ENCODE measurements around the gene TSPAN5. TPM values are rescaled to one million over a fixed set of nuclear protein-coding genes. Genes with fewer than 3 reads are reported as not detected.

The TSPAN5 gene
- total and polyA plus RNA-seq, 3 donors from 2014 or later = 27.8 to 57.2 (median 30.8) TPM

DNA sequence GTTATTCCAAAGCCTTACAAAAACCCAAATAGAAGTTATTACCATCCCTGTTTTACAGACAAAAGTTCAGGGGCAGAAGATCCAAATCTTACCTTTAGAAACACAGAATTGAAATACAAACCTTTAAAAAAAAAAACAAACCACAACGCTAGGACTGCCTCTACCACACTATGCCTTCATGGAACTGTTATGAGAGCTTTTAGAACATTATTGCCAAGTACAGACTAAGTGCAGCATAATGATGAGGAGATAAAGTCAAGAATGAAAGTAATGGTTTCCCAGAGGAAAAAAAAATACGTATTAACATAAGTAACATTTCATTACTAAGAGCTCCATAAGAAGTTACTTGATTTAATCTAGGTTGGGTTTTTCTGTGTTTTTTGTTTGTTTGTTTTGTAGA lies 34.3 kb downstream of the TSPAN5 start:
- DNase-seq = no peak
- H3K27me3 ChIP-seq = no peaks in the 10 kb centered on the region
- no peaks in the 10 kb centered on the region for H3K36me3 ChIP-seq (ENCODE audit: low read depth, missing control alignments)
- peaks cover 21% of the 10 kb centered on the region for H3K4me1 ChIP-seq
- TF ChIP-seq POLR2A (IDR thresholded peaks at IDR 0.05) = no peak
- no peak for TF ChIP-seq CTCF (IDR thresholded peaks at IDR 0.05)
- no peaks in the 10 kb centered on the region for H3K9me3 ChIP-seq
- intact Hi-C loops (cut with DNase I; ENCODE audit: low total_unique reads) = no loop called here
- no peak overlapping the region for H3K27ac ChIP-seq
- H3K4me3 ChIP-seq = no peak overlapping the region
- WGBS, 2 donors = 75 to 77% methylated on average over 2 of the region's 2 CpGs

- no peak overlapping the region for H3K27ac ChIP-seq
These were observed 35.1 kb downstream of the TSPAN5 start for GRCh38 chr4:98623126-98623802.

DNA sequence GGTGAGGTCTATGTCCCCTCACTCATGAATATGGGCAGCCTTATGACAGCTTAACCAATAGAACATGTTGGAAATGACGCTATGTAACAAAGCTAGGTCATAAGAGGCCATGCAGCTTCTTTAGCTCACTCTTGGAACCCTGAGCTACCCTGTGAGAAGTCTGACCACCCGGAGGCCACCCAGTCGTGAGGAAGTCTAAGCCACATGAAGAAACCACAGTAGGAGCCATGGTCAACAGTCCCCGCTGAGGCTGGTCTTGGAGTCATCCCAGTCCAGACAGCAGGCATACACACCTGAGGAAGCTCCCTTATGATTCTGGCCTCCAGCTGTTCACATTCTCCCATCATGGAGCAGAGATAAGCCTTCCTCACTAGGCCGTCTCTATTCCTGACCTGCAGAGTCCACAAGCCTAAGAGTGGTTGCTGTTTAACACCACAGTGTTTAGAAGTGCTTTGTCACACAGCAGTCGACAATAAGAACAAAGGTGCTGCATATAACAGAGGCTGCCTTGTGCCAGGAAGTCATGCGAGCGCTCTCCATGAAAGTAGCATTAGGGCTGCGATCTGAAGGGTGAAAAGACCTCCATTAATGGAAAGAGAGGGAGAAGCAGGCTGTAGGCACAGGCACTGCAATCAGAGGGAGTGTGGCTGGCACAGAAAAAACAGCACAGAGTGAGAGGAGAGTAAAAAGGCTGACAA lies 38.2 kb downstream of the TSPAN5 start:
- no peak for TF ChIP-seq CTCF (IDR thresholded peaks at IDR 0.05)
- no peak for TF ChIP-seq POLR2A (IDR thresholded peaks at IDR 0.05)
- no peak for DNase-seq
- Histone ChIP-seq H3K27me3 (no peaks in the 10 kb centered on the region), H3K27ac (no peak overlapping the region), H3K36me3 (ENCODE audit: low read depth, missing control alignments) (no peaks in the 10 kb centered on the region), H3K4me3 (no peak overlapping the region), H3K4me1 (peaks cover 14% of the 10 kb centered on the region), H3K9me3 (no peaks in the 10 kb centered on the region)
- intact Hi-C loops (cut with DNase I; ENCODE audit: low total_unique reads) = no loop called here
- 87 to 91% methylated on average over 9 of the region's 9 CpGs for WGBS, 2 donors

More at GRCh38 chr4:98623126-98623802, 35.1 kb downstream of the TSPAN5 start:
- Histone ChIP-seq H3K4me3 (no peak overlapping the region), H3K27me3 (no peaks in the 10 kb centered on the region), H3K36me3 (ENCODE audit: low read depth, missing control alignments) (no peaks in the 10 kb centered on the region), H3K9me3 (no peaks in the 10 kb centered on the region), H3K4me1 (peaks cover 21% of the 10 kb centered on the region)
- TF ChIP-seq CTCF (IDR thresholded peaks at IDR 0.05) (no peak), POLR2A (IDR thresholded peaks at IDR 0.05) (no peak)
- DNase-seq = no peak
- intact Hi-C loops (cut with DNase I; ENCODE audit: low total_unique reads) = no loop called here
- WGBS, 2 donors = 58 to 76% methylated on average over 3 of the region's 3 CpGs

GRCh38 chr4:98619180-98619579 lies 39.2 kb downstream of the TSPAN5 start:
- no peak overlapping the region for H3K4me3 ChIP-seq
- TF ChIP-seq CTCF (IDR thresholded peaks at IDR 0.05) = no peak
- no peak for TF ChIP-seq POLR2A (IDR thresholded peaks at IDR 0.05)
- H3K36me3 ChIP-seq (ENCODE audit: low read depth, missing control alignments) = no peaks in the 10 kb centered on the region
- intact Hi-C loops (cut with DNase I; ENCODE audit: low total_unique reads) = no loop called here
- H3K9me3 ChIP-seq = no peaks in the 10 kb centered on the region
- peaks cover 14% of the 10 kb centered on the region for H3K4me1 ChIP-seq
- H3K27ac ChIP-seq = no peak overlapping the region
- WGBS, 2 donors = 58 to 68% methylated on average over 2 of the region's 2 CpGs
- no peaks in the 10 kb centered on the region for H3K27me3 ChIP-seq
- DNase-seq = no peak

Data from testis (tissue), 3 donors.